ENCODE measurements around the gene REXO4. TPM values are rescaled to one million over a fixed set of nuclear protein-coding genes. Genes with fewer than 3 reads are reported as not detected.
A peak's percentile ranks its signal among the peaks of the same experiment; 100 is the strongest.

The REXO4 gene
- total RNA-seq, 2 experiments from 2014 or later: 28.9 to 30.8 TPM

- Mint-ChIP-seq H3K9me3 (no peaks in the 10 kb centered on the region), H3K36me3 (peaks cover 15% of the 10 kb centered on the region), H3K27me3 (no peaks in the 10 kb centered on the region), H3K4me3 (no peak overlapping the region), H3K27ac (peak overlapping the region; percentile 56), H3K4me1 (peaks cover 29% of the 10 kb centered on the region)
- DNase-seq (no peak), ATAC-seq (ENCODE audit: low read depth) (no peak)
- POLR2A ChIA-PET: interaction anchor here (0.7 to 8.3 kb wide), 3 partner anchors 9 to 13 kb away, joined by 3 to 162 read pairs (median 3); no protein-coding TSS in a partner anchor
Measured at GRCh38 chr9:133359399-133360175, 58.2 kb downstream of the REXO4 start.

GRCh38 chr9:133357656-133358055 is 60.2 kb downstream of the REXO4 start:
- H3K36me3 Mint-ChIP-seq: peaks cover 9% of the 10 kb centered on the region
- H3K4me1 Mint-ChIP-seq: peaks cover 31% of the 10 kb centered on the region
- H3K27ac Mint-ChIP-seq: peak overlapping the region; percentile 68
- H3K4me3 Mint-ChIP-seq: peak overlapping the region; percentile 89
- H3K9me3 Mint-ChIP-seq: no peaks in the 10 kb centered on the region
- POLR2A ChIA-PET: interaction anchor here (0.9 to 8.3 kb wide), 4 partner anchors 10 to 171 kb away, joined by 3 to 162 read pairs (median 20); partner anchors contain the start of genes MED22, RPL7A and STKLD1
- H3K27me3 Mint-ChIP-seq: no peaks in the 10 kb centered on the region
- ATAC-seq (ENCODE audit: low read depth) (no peak), DNase-seq (no peak)

- Mint-ChIP-seq H3K27me3 (no peaks in the 10 kb centered on the region), H3K4me1 (peaks cover 27% of the 10 kb centered on the region)
Measured at GRCh38 chr9:133356391-133357091, 61.3 kb downstream of the REXO4 start, which contains the start of the genes SURF1 and SURF2. Gene SURF1 (minus strand): TSS chr9:133356487. CDS start chr9:133356453, 34 bp downstream. Gene SURF2 (plus strand): TSS chr9:133356550. CDS start chr9:133356593, 43 bp downstream.

More at GRCh38 chr9:133356391-133357091, 61.3 kb downstream of the REXO4 start, which contains the start of the genes SURF1 and SURF2:
- peak within 1 kb of the TSS; percentile 93 for H3K4me3 Mint-ChIP-seq
- H3K9me3 Mint-ChIP-seq: no peaks in the 10 kb centered on the region
- DNase-seq: peak; percentile 95
- POLR2A ChIA-PET: interaction anchor here (0.7 to 8.3 kb wide), 13 partner anchors 8 to 1002 kb away, joined by 3 to 162 read pairs (median 4); partner anchors contain the start of genes MED22, REXO4, RPL7A and SETX
- peak within 1 kb of the TSS; percentile 86 for H3K27ac Mint-ChIP-seq
- H3K36me3 Mint-ChIP-seq: peaks cover 16% of the 10 kb centered on the region
- ATAC-seq (ENCODE audit: low read depth): peak; percentile 89

Other genes starting within 250 kb of the REXO4 start
- not detected for gene OBP2B, start 208.8 kb downstream of the REXO4 start, total RNA-seq
- gene ABO, start 142.8 kb downstream of the REXO4 start, total RNA-seq: not detected
- 10 to 100 TPM; 20.5 to 21.0 TPM for gene SURF6, start 81.8 kb downstream of the REXO4 start, total RNA-seq
- gene MED22, start 69.9 kb downstream of the REXO4 start, total RNA-seq: 10 to 100 TPM; 27.8 to 35.5 TPM
- gene RPL7A, start 69.8 kb downstream of the REXO4 start, total RNA-seq: 1,000 to 10,000 TPM; 1,843 to 1,855 TPM
- gene SURF1, start 61.5 kb downstream of the REXO4 start, total RNA-seq: 10 to 100 TPM; 40.6 to 41.9 TPM
- gene SURF2, start 61.5 kb downstream of the REXO4 start, total RNA-seq: 10 to 100 TPM; 16.2 to 17.0 TPM
- gene SURF4, start 42.0 kb downstream of the REXO4 start, total RNA-seq: 100 to 1,000 TPM; 160 to 161 TPM
- gene STKLD1, start 41.6 kb downstream of the REXO4 start, total RNA-seq: under 1 TPM; 0.17 to 0.91 TPM
- gene ADAMTS13, start 4.4 kb upstream of the REXO4 start, total RNA-seq: 1 to 10 TPM; 3.2 to 3.5 TPM
- 1 to 10 TPM; 2.2 to 2.3 TPM for gene CACFD1, start 42.0 kb upstream of the REXO4 start, total RNA-seq
- 1 to 10 TPM; 6.3 to 7.1 TPM for gene SLC2A6, start 61.1 kb upstream of the REXO4 start, total RNA-seq
- gene MYMK, start 106.9 kb upstream of the REXO4 start, total RNA-seq: not detected
- under 1 TPM; 0.17 to 0.20 TPM for gene ADAMTSL2, start 116.7 kb upstream of the REXO4 start, total RNA-seq
- not detected for gene FAM163B, start 191.4 kb upstream of the REXO4 start, total RNA-seq
- not detected for gene DBH, start 218.4 kb upstream of the REXO4 start, total RNA-seq

All from activated naive CD8-positive, alpha-beta T cell treated with anti-CD3 and anti-CD28 coated beads, Interleukin-2, amount 10 ng/mL, durations not matched to agents 7 days and 5 days (primary cell).